Measurements from ENCODE around the gene KRT75. TPM values are rescaled to one million over a fixed set of nuclear protein-coding genes. Genes with fewer than 3 reads are reported as not detected.

Gene KRT75
- total RNA-seq, 3 donors from 2014 or later = not detected

DNA sequence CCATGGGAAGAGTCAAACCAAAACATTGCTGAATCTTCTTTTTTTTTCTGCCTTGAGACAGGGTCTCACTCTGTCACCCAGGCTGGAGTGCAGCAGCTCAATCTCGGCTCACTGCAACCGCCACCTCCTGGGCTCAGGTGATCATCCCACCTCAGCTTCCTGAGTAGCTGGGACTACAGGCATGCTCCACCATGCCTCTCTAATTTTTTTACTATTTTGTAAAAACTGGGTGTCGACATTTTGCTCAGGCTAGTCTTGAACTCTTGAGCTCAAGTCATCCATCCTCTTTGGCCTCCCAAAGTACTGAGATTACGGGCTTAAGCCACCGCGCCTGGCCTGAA is 1.5 kb upstream of the KRT75 start:
- H3K4me1 Mint-ChIP-seq (ENCODE audit: low read depth) = no peaks in the 10 kb centered on the region
- no peak for ATAC-seq
- no peak overlapping the region for H3K4me3 Mint-ChIP-seq
- H3K27me3 Mint-ChIP-seq (ENCODE audit: low read depth) = peaks cover 35% of the 10 kb centered on the region
- no peaks in the 10 kb centered on the region for H3K36me3 Mint-ChIP-seq (ENCODE audit: insufficient read depth)
- H3K9me3 Mint-ChIP-seq = no peaks in the 10 kb centered on the region
- DNase-seq = no peak

GRCh38 chr12:52434760-52435530 is 774 bp upstream of the KRT75 start:
- Mint-ChIP-seq H3K27me3 (ENCODE audit: low read depth) (peaks cover 37% of the 10 kb centered on the region), H3K9me3 (no peaks in the 10 kb centered on the region), H3K36me3 (ENCODE audit: insufficient read depth) (no peaks in the 10 kb centered on the region), H3K4me1 (ENCODE audit: low read depth) (no peaks in the 10 kb centered on the region), H3K4me3 (no peak overlapping the region)
- ATAC-seq (no peak), DNase-seq (no peak)

GRCh38 chr12:52433501-52434080 is 580 bp downstream of the KRT75 start:
- H3K36me3 Mint-ChIP-seq (ENCODE audit: insufficient read depth) = no peaks in the 10 kb centered on the region
- H3K9me3 Mint-ChIP-seq = no peaks in the 10 kb centered on the region
- peaks cover 42% of the 10 kb centered on the region for H3K27me3 Mint-ChIP-seq (ENCODE audit: low read depth)
- DNase-seq (no peak), ATAC-seq (no peak)
- no peak overlapping the region for H3K4me3 Mint-ChIP-seq
- no peaks in the 10 kb centered on the region for H3K4me1 Mint-ChIP-seq (ENCODE audit: low read depth)

GRCh38 chr12:52432559-52433207 is 1.5 kb downstream of the KRT75 start:
- DNase-seq (no peak), ATAC-seq (no peak)
- Mint-ChIP-seq H3K4me3 (no peak overlapping the region), H3K4me1 (ENCODE audit: low read depth) (no peaks in the 10 kb centered on the region), H3K27me3 (ENCODE audit: low read depth) (peaks cover 42% of the 10 kb centered on the region), H3K36me3 (ENCODE audit: insufficient read depth) (no peaks in the 10 kb centered on the region), H3K9me3 (no peaks in the 10 kb centered on the region)

GRCh38 chr12:52428121-52428520 is 6.0 kb downstream of the KRT75 start:
- no peaks in the 10 kb centered on the region for H3K36me3 Mint-ChIP-seq (ENCODE audit: insufficient read depth)
- DNase-seq (no peak), ATAC-seq (no peak)
- peaks cover 32% of the 10 kb centered on the region for H3K27me3 Mint-ChIP-seq (ENCODE audit: low read depth)
- H3K9me3 Mint-ChIP-seq = no peaks in the 10 kb centered on the region
- H3K4me1 Mint-ChIP-seq (ENCODE audit: low read depth) = no peaks in the 10 kb centered on the region
- H3K4me3 Mint-ChIP-seq = no peak overlapping the region

- Mint-ChIP-seq H3K27me3 (ENCODE audit: low read depth) (peaks cover 33% of the 10 kb centered on the region), H3K9me3 (no peaks in the 10 kb centered on the region), H3K36me3 (ENCODE audit: insufficient read depth) (no peaks in the 10 kb centered on the region), H3K4me3 (no peak overlapping the region), H3K4me1 (ENCODE audit: low read depth) (no peaks in the 10 kb centered on the region)
- ATAC-seq = no peak
- no peak for DNase-seq
Measured at GRCh38 chr12:52427083-52427482, 7.1 kb downstream of the KRT75 start.

GRCh38 chr12:52426034-52426433 is 8.1 kb downstream of the KRT75 start:
- ATAC-seq (no peak), DNase-seq (no peak)
- Mint-ChIP-seq H3K36me3 (ENCODE audit: insufficient read depth) (no peaks in the 10 kb centered on the region), H3K4me3 (no peak overlapping the region), H3K27me3 (ENCODE audit: low read depth) (peaks cover 32% of the 10 kb centered on the region), H3K4me1 (ENCODE audit: low read depth) (no peaks in the 10 kb centered on the region), H3K9me3 (no peaks in the 10 kb centered on the region)

DNA sequence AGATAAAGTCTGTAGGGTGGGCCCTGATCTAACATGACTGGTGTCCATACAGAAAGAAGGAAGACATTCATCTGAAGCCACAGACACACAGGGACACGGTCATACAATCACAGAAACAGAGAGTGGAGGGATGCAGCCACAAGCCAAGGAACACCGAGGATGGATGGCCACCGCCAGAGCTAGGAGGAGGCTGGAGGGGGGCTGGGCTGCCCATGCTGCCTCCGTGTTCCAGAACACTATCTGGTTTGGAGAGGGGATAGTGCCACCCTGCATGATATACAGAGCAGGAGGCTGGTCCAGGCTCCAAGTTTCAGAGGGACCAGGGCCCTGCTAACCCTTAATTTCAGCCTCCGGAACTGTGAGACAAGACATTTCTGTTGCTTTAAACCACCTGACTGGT is 8.7 kb downstream of the KRT75 start:
- H3K4me1 Mint-ChIP-seq (ENCODE audit: low read depth) = no peaks in the 10 kb centered on the region
- H3K36me3 Mint-ChIP-seq (ENCODE audit: insufficient read depth) = no peaks in the 10 kb centered on the region
- H3K27me3 Mint-ChIP-seq (ENCODE audit: low read depth) = peaks cover 27% of the 10 kb centered on the region
- H3K4me3 Mint-ChIP-seq = no peak overlapping the region
- ATAC-seq = no peak
- no peak for DNase-seq
- no peaks in the 10 kb centered on the region for H3K9me3 Mint-ChIP-seq

GRCh38 chr12:52423661-52424500 is 10.3 kb downstream of the KRT75 start:
- no peaks in the 10 kb centered on the region for H3K9me3 Mint-ChIP-seq

GRCh38 chr12:52423035-52423434 is 11.1 kb downstream of the KRT75 start:
- H3K4me3 Mint-ChIP-seq = no peak overlapping the region
- H3K4me1 Mint-ChIP-seq (ENCODE audit: low read depth) = no peaks in the 10 kb centered on the region
- no peaks in the 10 kb centered on the region for H3K36me3 Mint-ChIP-seq (ENCODE audit: insufficient read depth)
- H3K9me3 Mint-ChIP-seq = no peaks in the 10 kb centered on the region
- ATAC-seq (no peak), DNase-seq (no peak)
- H3K27me3 Mint-ChIP-seq (ENCODE audit: low read depth) = peaks cover 15% of the 10 kb centered on the region

More at GRCh38 chr12:52423661-52424500, 10.3 kb downstream of the KRT75 start:
- H3K4me1 Mint-ChIP-seq (ENCODE audit: low read depth) = no peaks in the 10 kb centered on the region
- ATAC-seq = no peak
- no peak overlapping the region for H3K4me3 Mint-ChIP-seq
- no peaks in the 10 kb centered on the region for H3K36me3 Mint-ChIP-seq (ENCODE audit: insufficient read depth)
- DNase-seq = no peak
- H3K27me3 Mint-ChIP-seq (ENCODE audit: low read depth) = peaks cover 16% of the 10 kb centered on the region

DNA sequence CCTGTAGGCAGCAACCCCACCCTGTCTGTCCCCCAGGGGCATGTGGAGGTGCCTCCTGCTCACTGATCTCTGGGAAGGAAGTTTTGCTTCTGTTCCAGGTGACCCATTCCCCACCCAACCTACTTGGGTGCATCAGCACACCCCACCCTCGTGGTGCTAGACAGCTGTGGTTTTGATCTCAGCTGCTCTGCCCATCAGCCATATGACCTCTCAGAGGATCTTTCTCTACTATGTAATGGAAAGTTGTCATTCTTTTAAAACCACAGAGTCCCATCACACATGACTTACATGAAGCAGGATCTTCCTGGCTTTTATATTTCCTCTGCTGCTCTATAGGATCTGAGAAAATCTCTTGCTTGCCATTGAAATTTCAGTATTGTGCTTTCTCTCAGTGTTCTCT is 14.5 kb downstream of the KRT75 start:
- H3K9me3 Mint-ChIP-seq = no peaks in the 10 kb centered on the region
- no peaks in the 10 kb centered on the region for H3K36me3 Mint-ChIP-seq (ENCODE audit: insufficient read depth)
- H3K4me1 Mint-ChIP-seq (ENCODE audit: low read depth) = no peaks in the 10 kb centered on the region
- no peak overlapping the region for H3K4me3 Mint-ChIP-seq
- ATAC-seq = no peak
- peaks cover 11% of the 10 kb centered on the region for H3K27me3 Mint-ChIP-seq (ENCODE audit: low read depth)
- DNase-seq = no peak

DNA sequence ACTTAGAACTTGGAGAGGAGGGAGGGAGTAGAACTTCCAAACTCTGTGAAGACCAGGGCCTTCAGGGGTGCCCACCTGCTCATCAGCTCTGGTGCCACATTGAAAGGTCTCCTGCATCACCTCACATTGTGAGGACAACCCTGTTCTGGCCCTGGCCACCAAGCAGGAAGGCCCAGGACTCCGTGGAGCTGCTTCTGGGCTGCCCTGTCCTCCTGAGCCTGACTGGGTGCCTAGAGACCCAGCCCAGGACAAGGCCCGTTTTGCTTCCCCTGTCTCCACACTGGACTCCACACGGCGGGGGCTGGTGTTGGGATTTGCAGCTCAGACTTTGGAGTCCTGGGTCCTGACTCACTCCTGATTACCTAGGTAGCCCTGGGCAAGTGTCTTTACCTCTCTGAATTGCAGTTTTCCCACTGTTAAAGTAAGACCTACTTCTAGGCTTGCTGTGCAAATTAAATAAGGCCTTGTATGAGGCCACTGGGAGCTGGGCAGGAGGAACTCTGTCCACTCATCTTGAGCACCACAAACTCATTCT is 15.5 kb downstream of the KRT75 start:
- H3K4me3 Mint-ChIP-seq = no peak overlapping the region
- peaks cover 11% of the 10 kb centered on the region for H3K27me3 Mint-ChIP-seq (ENCODE audit: low read depth)
- no peak for DNase-seq
- no peaks in the 10 kb centered on the region for H3K36me3 Mint-ChIP-seq (ENCODE audit: insufficient read depth)
- no peaks in the 10 kb centered on the region for H3K4me1 Mint-ChIP-seq (ENCODE audit: low read depth)
- no peak for ATAC-seq
- H3K9me3 Mint-ChIP-seq = no peaks in the 10 kb centered on the region

DNA sequence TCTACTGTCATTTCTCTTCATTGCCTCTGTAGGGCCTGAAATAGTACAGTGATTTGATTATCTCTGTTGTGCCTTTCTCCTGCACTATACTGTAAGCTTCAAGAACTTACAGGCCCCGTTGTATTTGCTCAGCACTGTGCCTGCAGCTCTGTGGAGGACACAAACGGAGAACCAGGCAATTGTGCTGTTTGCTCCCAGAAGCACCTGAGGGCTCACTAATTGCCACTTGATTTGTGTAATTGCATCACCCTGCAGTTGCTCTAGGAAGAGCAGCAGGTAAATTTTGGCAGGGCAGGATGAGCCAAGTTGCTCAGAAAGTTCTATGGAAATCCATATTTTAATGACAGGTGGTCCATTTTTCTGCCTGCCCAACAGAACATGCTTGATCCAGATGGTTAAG is 16.4 kb downstream of the KRT75 start:
- ATAC-seq (no peak), DNase-seq (no peak)
- Mint-ChIP-seq H3K36me3 (ENCODE audit: insufficient read depth) (no peaks in the 10 kb centered on the region), H3K4me3 (no peak overlapping the region), H3K27me3 (ENCODE audit: low read depth) (peaks cover 7% of the 10 kb centered on the region), H3K9me3 (no peaks in the 10 kb centered on the region), H3K4me1 (ENCODE audit: low read depth) (no peaks in the 10 kb centered on the region)

DNA sequence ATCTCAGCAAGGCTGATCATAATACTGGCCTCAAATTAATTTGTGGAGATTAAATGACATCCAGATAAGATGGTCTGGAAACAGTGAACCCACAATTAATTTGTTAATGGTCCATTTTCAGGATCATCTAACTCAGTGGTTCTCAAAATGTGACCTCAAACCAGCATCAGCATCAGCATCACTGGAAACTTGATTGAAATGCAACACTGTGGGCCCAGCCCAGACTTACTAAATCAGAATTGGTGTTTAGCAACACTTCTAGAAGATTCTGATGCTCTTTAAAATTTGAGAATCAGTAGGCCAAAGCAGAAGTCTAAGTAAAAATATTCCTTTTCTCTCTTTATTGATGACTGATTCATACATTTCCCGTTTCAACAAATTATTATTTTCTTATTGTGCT is 17.4 kb downstream of the KRT75 start:
- Mint-ChIP-seq H3K9me3 (no peaks in the 10 kb centered on the region), H3K4me1 (ENCODE audit: low read depth) (no peaks in the 10 kb centered on the region), H3K4me3 (no peak overlapping the region), H3K36me3 (ENCODE audit: insufficient read depth) (no peaks in the 10 kb centered on the region), H3K27me3 (ENCODE audit: low read depth) (peaks cover 5% of the 10 kb centered on the region)
- no peak for DNase-seq
- ATAC-seq = no peak
